Measurements from ENCODE around the gene DPF3. TPM values are rescaled to one million over a fixed set of nuclear protein-coding genes. Genes with fewer than 3 reads are reported as not detected.

The DPF3 gene
- total and polyA plus RNA-seq, 9 of the 15 experiments (the other 6 are each of a cell fraction or from before 2014, with no cell fraction given): 0.21 to 4.9 (median 1.2) TPM

- no peak for TF ChIP-seq KDM5B (IDR thresholded peaks at IDR 0.05; ENCODE audit: insufficient replicate concordance, low read depth, low read length)
- TF ChIP-seq ZZZ3 (IDR thresholded peaks at IDR 0.05): no peak
- no peak for TF ChIP-seq POLR3A (IDR thresholded peaks at IDR 0.05; ENCODE audit: borderline replicate concordance, extremely low read depth, insufficient read depth, insufficient read length)
- TF ChIP-seq ZNF699 (CRISPR knock-in tag; IDR thresholded peaks at IDR 0.05; ENCODE audit: insufficient replicate concordance): no peak
- TF ChIP-seq PHB (CRISPR knock-in tag; IDR thresholded peaks at IDR 0.05): no peak
- no peak for TF ChIP-seq MIER1 (IDR thresholded peaks at IDR 0.05; ENCODE audit: low read depth)
- TF ChIP-seq BCOR (IDR thresholded peaks at IDR 0.05): peak; percentile 84
- no peak for TF ChIP-seq C11orf30 (IDR thresholded peaks at IDR 0.05; ENCODE audit: low read depth)
- no peak for TF ChIP-seq POLR3G (IDR thresholded peaks at IDR 0.05; ENCODE audit: extremely low read depth, insufficient read length, insufficient replicate concordance)
- peak; percentile 83 for TF ChIP-seq STAT5A (IDR thresholded peaks at IDR 0.05; ENCODE audit: borderline replicate concordance, low read length)
- TF ChIP-seq, protein P1, sequence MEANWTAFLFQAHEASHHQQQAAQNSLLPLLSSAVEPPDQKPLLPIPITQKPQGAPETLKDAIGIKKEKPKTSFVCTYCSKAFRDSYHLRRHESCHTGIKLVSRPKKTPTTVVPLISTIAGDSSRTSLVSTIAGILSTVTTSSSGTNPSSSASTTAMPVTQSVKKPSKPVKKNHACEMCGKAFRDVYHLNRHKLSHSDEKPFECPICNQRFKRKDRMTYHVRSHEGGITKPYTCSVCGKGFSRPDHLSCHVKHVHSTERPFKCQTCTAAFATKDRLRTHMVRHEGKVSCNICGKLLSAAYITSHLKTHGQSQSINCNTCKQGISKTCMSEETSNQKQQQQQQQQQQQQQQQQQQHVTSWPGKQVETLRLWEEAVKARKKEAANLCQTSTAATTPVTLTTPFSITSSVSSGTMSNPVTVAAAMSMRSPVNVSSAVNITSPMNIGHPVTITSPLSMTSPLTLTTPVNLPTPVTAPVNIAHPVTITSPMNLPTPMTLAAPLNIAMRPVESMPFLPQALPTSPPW (CRISPR knock-in tag; IDR thresholded peaks at IDR 0.05): peak; percentile 71
- TF ChIP-seq PURB (CRISPR knock-in tag; IDR thresholded peaks at IDR 0.05; ENCODE audit: low read depth): no peak
- no peak for TF ChIP-seq ZNF764 (CRISPR knock-in tag; IDR thresholded peaks at IDR 0.05; ENCODE audit: low read depth)
- no peak for TF ChIP-seq SP1 (CRISPR knock-in tag; IDR thresholded peaks at IDR 0.05)
- TF ChIP-seq, protein P2, sequence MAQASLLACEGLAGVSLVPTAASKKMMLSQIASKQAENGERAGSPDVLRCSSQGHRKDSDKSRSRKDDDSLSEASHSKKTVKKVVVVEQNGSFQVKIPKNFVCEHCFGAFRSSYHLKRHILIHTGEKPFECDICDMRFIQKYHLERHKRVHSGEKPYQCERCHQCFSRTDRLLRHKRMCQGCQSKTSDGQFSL (CRISPR knock-in tag; IDR thresholded peaks at IDR 0.05): no peak
- TF ChIP-seq, protein P2 (tag; IDR thresholded peaks at IDR 0.05): no peak
- TF ChIP-seq, protein P3, sequence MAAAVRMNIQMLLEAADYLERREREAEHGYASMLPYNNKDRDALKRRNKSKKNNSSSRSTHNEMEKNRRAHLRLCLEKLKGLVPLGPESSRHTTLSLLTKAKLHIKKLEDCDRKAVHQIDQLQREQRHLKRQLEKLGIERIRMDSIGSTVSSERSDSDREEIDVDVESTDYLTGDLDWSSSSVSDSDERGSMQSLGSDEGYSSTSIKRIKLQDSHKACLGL (CRISPR knock-in tag; IDR thresholded peaks at IDR 0.05; ENCODE audit: borderline replicate concordance, poor library complexity, severe bottlenecking): no peak
- no peak for TF ChIP-seq ZNF354B (CRISPR knock-in tag; IDR thresholded peaks at IDR 0.05)
- no peak for TF ChIP-seq PTTG1 (tag; IDR thresholded peaks at IDR 0.05; ENCODE audit: low read depth)
- TF ChIP-seq POLR2G (IDR thresholded peaks at IDR 0.05; ENCODE audit: low read depth, low read length): no peak
- TF ChIP-seq ZNF551 (CRISPR knock-in tag; IDR thresholded peaks at IDR 0.05): no peak
- no peak for TF ChIP-seq XRCC4 (IDR thresholded peaks at IDR 0.05; ENCODE audit: extremely low read depth, insufficient read depth, insufficient read length)
- no peak for TF ChIP-seq CHCHD3 (CRISPR knock-in tag; IDR thresholded peaks at IDR 0.05)
- TF ChIP-seq TEAD4 (IDR thresholded peaks at IDR 0.05; ENCODE audit: low read length): peak; percentile 97
- no peak for TF ChIP-seq TEAD4 (CRISPR knock-in tag; IDR thresholded peaks at IDR 0.05; ENCODE audit: borderline replicate concordance)
- no peak for TF ChIP-seq SIRT6 (IDR thresholded peaks at IDR 0.05; ENCODE audit: low read depth, low read length)
- TF ChIP-seq SIN3A (IDR thresholded peaks at IDR 0.05; ENCODE audit: borderline replicate concordance in 2 of 2, control insufficient read depth in 1 of 2, low read depth in 2 of 2, low read length in 2 of 2): no peak
- TF ChIP-seq ETV1 (tag; conservative IDR thresholded peaks at IDR 0.05; ENCODE audit: low read depth): peak; percentile 68
Measured at GRCh38 chr14:72826039-72826438, 67.9 kb downstream of the DPF3 start (continued).

Data from K562 (cell line).